ENCODE measurements around the gene C9orf78.

The C9orf78 gene

GRCh38 chr9:129835860-129836223 is 767 bp upstream of the C9orf78 start:
- TF ChIP-seq SIN3A (IDR thresholded peaks at IDR 0.05; ENCODE audit: borderline replicate concordance, insufficient read depth, low read length) (no peak), TAF1 (IDR thresholded peaks at IDR 0.05; ENCODE audit: borderline replicate concordance, insufficient read depth, low read length) (no peak)

- no peak for TF ChIP-seq SIN3A (IDR thresholded peaks at IDR 0.05; ENCODE audit: borderline replicate concordance, insufficient read depth, low read length)
- TF ChIP-seq TAF1 (IDR thresholded peaks at IDR 0.05; ENCODE audit: borderline replicate concordance, insufficient read depth, low read length), result no peak
- no peak for TF ChIP-seq POLR2AphosphoS5 (IDR thresholded peaks at IDR 0.05; ENCODE audit: low read depth, low read length)
- TF ChIP-seq REST (IDR thresholded peaks at IDR 0.05; ENCODE audit: insufficient read depth in 1 of 2, low read depth in 2 of 2, low read length in 2 of 2), result no peak
- TF ChIP-seq FOXP2 (optimal IDR thresholded peaks at IDR 0.05; ENCODE audit: borderline replicate concordance, extremely low read depth, extremely low read length, insufficient read depth), result no peak
Observed at GRCh38 chr9:129834489-129835127, 467 bp downstream of the C9orf78 start.

- TF ChIP-seq TAF1 (IDR thresholded peaks at IDR 0.05; ENCODE audit: borderline replicate concordance, insufficient read depth, low read length), result no peak
- no peak for TF ChIP-seq REST (IDR thresholded peaks at IDR 0.05; ENCODE audit: insufficient read depth in 1 of 2, low read depth in 2 of 2, low read length in 2 of 2)
- no peak for TF ChIP-seq SIN3A (IDR thresholded peaks at IDR 0.05; ENCODE audit: borderline replicate concordance, insufficient read depth, low read length)
- no peak for TF ChIP-seq POLR2AphosphoS5 (IDR thresholded peaks at IDR 0.05; ENCODE audit: low read depth, low read length)
- TF ChIP-seq FOXP2 (optimal IDR thresholded peaks at IDR 0.05; ENCODE audit: borderline replicate concordance, extremely low read depth, extremely low read length, insufficient read depth), result no peak
Observed at GRCh38 chr9:129832982-129833381, 2.1 kb downstream of the C9orf78 start.

- TF ChIP-seq POLR2AphosphoS5 (IDR thresholded peaks at IDR 0.05; ENCODE audit: low read depth, low read length), result no peak
Observed at GRCh38 chr9:129828969-129829368, 6.1 kb downstream of the C9orf78 start.

- TF ChIP-seq FOXP2 (optimal IDR thresholded peaks at IDR 0.05; ENCODE audit: borderline replicate concordance, extremely low read depth, extremely low read length, insufficient read depth), result no peak
- TF ChIP-seq SIN3A (IDR thresholded peaks at IDR 0.05; ENCODE audit: borderline replicate concordance, insufficient read depth, low read length), result no peak
- no peak for TF ChIP-seq TAF1 (IDR thresholded peaks at IDR 0.05; ENCODE audit: borderline replicate concordance, insufficient read depth, low read length)
- TF ChIP-seq POLR2AphosphoS5 (IDR thresholded peaks at IDR 0.05; ENCODE audit: low read depth, low read length), result no peak
- TF ChIP-seq REST (IDR thresholded peaks at IDR 0.05; ENCODE audit: insufficient read depth in 1 of 2, low read depth in 2 of 2, low read length in 2 of 2), result no peak
Observed at GRCh38 chr9:129828051-129828450, 7.0 kb downstream of the C9orf78 start.

- no peak for TF ChIP-seq TAF1 (IDR thresholded peaks at IDR 0.05; ENCODE audit: borderline replicate concordance, insufficient read depth, low read length)
- no peak for TF ChIP-seq SIN3A (IDR thresholded peaks at IDR 0.05; ENCODE audit: borderline replicate concordance, insufficient read depth, low read length)
- no peak for TF ChIP-seq FOXP2 (optimal IDR thresholded peaks at IDR 0.05; ENCODE audit: borderline replicate concordance, extremely low read depth, extremely low read length, insufficient read depth)
- TF ChIP-seq REST (IDR thresholded peaks at IDR 0.05; ENCODE audit: insufficient read depth in 1 of 2, low read depth in 2 of 2, low read length in 2 of 2), result no peak
- TF ChIP-seq POLR2AphosphoS5 (IDR thresholded peaks at IDR 0.05; ENCODE audit: low read depth, low read length), result no peak
Observed at GRCh38 chr9:129826759-129827158, 8.3 kb downstream of the C9orf78 start.

Measured in PFSK-1 (cell line).